HepG2 (cell line): ENCODE measurements around the gene MBLAC2. TPM values are rescaled to one million over a fixed set of nuclear protein-coding genes. Genes with fewer than 3 reads are reported as not detected.
A peak's percentile ranks its signal among the peaks of the same experiment; 100 is the strongest.

Experiments
- ELF1 ChIP-seq: sonication (generic); formaldehyde crosslinking; IDR thresholded peaks from 2 replicates; pipeline ENCODE4 v1.4.0; 2020; ENCODE audit warnings: missing genetic modification reagents
- EZH2 ChIP-seq: conservative IDR thresholded peaks from 2 replicates; pipeline ENCODE4 v1.6.1; 2012; ENCODE audit warnings: mild to moderate bottlenecking, low read depth, low read length, moderate library complexity
- HDAC1 ChIP-seq: sonication (generic); formaldehyde crosslinking; IDR thresholded peaks from 2 replicates; pipeline ENCODE4 v1.5.1; 2020; ENCODE audit warnings: mild to moderate bottlenecking, missing genetic modification reagents
- RAD21 ChIP-seq: fragments of 450-650 bp; formaldehyde crosslinking; IDR thresholded peaks from 2 replicates; pipeline ENCODE4 v1.5.0; 2020; ENCODE audit warnings: mild to moderate bottlenecking
- ZNF253 ChIP-seq: sonication (generic); formaldehyde crosslinking; IDR thresholded peaks from 2 replicates; pipeline ENCODE4 v1.8.0; 2022; ENCODE audit warnings: mild to moderate bottlenecking, missing genetic modification reagents, borderline replicate concordance
- ZNF337 ChIP-seq: sonication (generic); formaldehyde crosslinking; IDR thresholded peaks from 2 replicates; pipeline ENCODE4 v1.5.1; 2020; ENCODE audit warnings: missing genetic modification reagents, low read depth, mild to moderate bottlenecking, borderline replicate concordance
- ZNF547 ChIP-seq: sonication (generic); formaldehyde crosslinking; IDR thresholded peaks from 2 replicates; pipeline ENCODE4 v1.5.1; 2020; ENCODE audit warnings: mild to moderate bottlenecking, missing genetic modification reagents
- ZNF589 ChIP-seq: sonication (generic); formaldehyde crosslinking; conservative IDR thresholded peaks from 2 replicates; pipeline ENCODE4 v1.8.0; 2022; ENCODE audit warnings: mild to moderate bottlenecking, moderate library complexity, missing genetic modification reagents
- ZNF629 ChIP-seq: sonication (generic); formaldehyde crosslinking; conservative IDR thresholded peaks from 2 replicates; pipeline ENCODE4 v1.5.0; 2020; ENCODE audit warnings: missing genetic modification reagents
- polyA plus RNA-seq, 8 experiments: library from polyadenylated mRNA; depleted of rRNA in 3 of 8; stranded (reverse) in 7 of 8; unstranded in 1 of 8; fragments of >200 nt; fragmentation: Illumina TruSeq in 4 of 8; extraction: Trizol in 4 of 8; gene quantifications; 2 replicates each; pipeline versions ENCODE4 v1.2.1 to v1.2.3, GENCODE V29; 2011 to 2016; ENCODE audit warnings: low read depth in 4 of 8, missing spikeins in 1 of 8, mixed read lengths in 1 of 8; ENCODE audit not compliant: insufficient read depth in 1 of 8
- total RNA-seq, 5 experiments: library from RNA; depleted of rRNA; stranded (reverse); fragments of >200 nt; fragmentation: Illumina TruSeq; extraction: Trizol; gene quantifications; 2 replicates each; pipeline ENCODE4 v1.2.3, GENCODE V29; 2016; ENCODE audit warnings: low read depth in 1 of 5
- TF ChIP-seq, protein P1 (sequence below): IDR thresholded peaks from 2 replicates; pipeline ENCODE4 v1.6.1; 2016; ENCODE audit warnings: low read depth, borderline replicate concordance
- TF ChIP-seq, protein P2 (sequence below): sonication (generic); formaldehyde crosslinking; IDR thresholded peaks from 2 replicates; pipeline ENCODE4 v1.8.1; 2023; ENCODE audit warnings: mild to moderate bottlenecking, inconsistent platforms, moderate library complexity, missing genetic modification reagents, borderline replicate concordance
- TF ChIP-seq, protein P3 (sequence below): sonication (generic); formaldehyde crosslinking; conservative IDR thresholded peaks from 2 replicates; pipeline ENCODE4 v1.4.0; 2020; ENCODE audit warnings: missing genetic modification reagents
- TF ChIP-seq, protein P4 (sequence below): sonication (generic); formaldehyde crosslinking; IDR thresholded peaks from 2 replicates; pipeline ENCODE4 v1.8.1; 2022; ENCODE audit warnings: mild to moderate bottlenecking, missing genetic modification reagents
- TF ChIP-seq, protein P5 (sequence below): sonication (generic); formaldehyde crosslinking; IDR thresholded peaks from 2 replicates; pipeline ENCODE4 v1.4.0; 2020; ENCODE audit warnings: mild to moderate bottlenecking, missing genetic modification reagents, borderline replicate concordance
- TF ChIP-seq, protein P6 (sequence below): sonication (generic); formaldehyde crosslinking; IDR thresholded peaks from 2 replicates; pipeline ENCODE4 v1.4.0; 2020; ENCODE audit warnings: mild to moderate bottlenecking, missing genetic modification reagents, borderline replicate concordance

The MBLAC2 gene
- total and polyA plus RNA-seq, 2 of the 13 experiments (the other 11 are each of a cell fraction or from before 2014, with no cell fraction given), result 2.9 to 4.1 TPM

DNA sequence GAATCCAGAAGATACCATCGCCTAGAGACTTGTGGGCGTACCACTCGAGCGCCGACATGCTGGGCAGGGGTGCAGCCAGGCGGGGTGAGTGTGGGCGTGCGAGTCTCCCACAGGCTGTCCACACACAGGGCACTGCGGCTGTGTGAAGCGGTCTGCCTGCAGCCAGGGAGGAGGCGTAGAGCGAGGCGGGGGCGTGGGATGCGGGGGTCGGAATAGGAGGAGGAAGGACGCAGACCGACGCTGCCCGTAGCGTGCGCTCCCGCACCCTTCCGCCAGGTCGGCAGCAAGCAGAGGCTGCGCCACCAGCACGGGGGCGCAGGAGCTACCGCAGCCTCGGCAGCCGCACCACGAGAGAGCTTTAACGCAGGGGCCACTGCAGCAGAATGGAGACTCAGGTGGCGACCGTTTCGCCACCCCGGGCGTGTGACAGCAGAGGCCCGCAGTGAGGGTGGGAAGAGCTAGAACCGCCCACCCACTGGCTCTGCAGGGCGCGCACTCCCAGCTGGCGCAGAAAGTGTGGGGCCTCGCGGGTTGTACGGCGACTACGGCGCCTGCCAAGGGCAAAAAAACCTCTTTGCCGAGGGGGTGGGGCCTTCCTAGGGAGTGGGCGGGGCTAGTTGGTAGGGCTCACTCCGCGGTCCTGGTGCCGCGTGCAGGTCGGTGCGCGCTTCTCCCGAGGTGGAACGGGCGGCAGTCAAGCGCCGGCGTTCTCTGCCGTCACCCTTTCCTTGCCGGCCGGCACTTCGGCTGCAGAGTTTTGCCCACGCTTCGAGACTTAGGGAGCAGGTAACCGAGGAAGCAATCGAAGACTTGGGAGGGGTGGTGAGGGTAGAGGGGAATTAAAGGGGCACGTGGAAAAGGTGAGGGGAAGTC, at the start of gene MBLAC2, which contains the start of gene POLR3G (continued):
- TF ChIP-seq, protein P1, sequence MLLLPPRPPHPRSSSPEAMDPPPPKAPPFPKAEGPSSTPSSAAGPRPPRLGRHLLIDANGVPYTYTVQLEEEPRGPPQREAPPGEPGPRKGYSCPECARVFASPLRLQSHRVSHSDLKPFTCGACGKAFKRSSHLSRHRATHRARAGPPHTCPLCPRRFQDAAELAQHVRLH, result peak; percentile 39; the same call in 1 of the 2 replicates
- TF ChIP-seq, protein P2, sequence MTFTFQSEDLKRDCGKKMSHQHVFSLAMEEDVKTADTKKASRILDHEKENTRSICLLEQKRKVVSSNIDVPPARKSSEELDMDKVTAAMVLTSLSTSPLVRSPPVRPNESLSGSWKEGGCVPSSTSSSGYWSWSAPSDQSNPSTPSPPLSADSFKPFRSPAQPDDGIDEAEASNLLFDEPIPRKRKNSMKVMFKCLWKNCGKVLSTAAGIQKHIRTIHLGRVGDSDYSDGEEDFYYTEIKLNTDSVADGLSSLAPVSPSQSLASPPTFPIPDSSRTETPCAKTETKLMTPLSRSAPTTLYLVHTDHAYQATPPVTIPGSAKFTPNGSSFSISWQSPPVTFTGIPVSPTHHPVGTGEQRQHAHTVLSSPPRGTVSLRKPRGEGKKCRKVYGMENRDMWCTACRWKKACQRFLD (CRISPR knock-in tag), result no peak; the same call in 1 of the 2 replicates
- TF ChIP-seq RAD21 (peak; percentile 22; the same call in 1 of the 2 replicates), EZH2 (no peak), ZNF589 (CRISPR knock-in tag) (peak; percentile 52; the same call in 1 of the 2 replicates), ZNF629 (CRISPR knock-in tag) (no peak), ZNF337 (CRISPR knock-in tag) (peak; percentile 74; the same call in 1 of the 2 replicates), ZNF547 (peak; percentile 77; the same call in 1 of the 2 replicates), HDAC1 (CRISPR knock-in tag) (peak; percentile 76), ELF1 (CRISPR knock-in tag) (peak; percentile 55), ZNF253 (CRISPR knock-in tag) (no peak)
- TF ChIP-seq, protein P3, sequence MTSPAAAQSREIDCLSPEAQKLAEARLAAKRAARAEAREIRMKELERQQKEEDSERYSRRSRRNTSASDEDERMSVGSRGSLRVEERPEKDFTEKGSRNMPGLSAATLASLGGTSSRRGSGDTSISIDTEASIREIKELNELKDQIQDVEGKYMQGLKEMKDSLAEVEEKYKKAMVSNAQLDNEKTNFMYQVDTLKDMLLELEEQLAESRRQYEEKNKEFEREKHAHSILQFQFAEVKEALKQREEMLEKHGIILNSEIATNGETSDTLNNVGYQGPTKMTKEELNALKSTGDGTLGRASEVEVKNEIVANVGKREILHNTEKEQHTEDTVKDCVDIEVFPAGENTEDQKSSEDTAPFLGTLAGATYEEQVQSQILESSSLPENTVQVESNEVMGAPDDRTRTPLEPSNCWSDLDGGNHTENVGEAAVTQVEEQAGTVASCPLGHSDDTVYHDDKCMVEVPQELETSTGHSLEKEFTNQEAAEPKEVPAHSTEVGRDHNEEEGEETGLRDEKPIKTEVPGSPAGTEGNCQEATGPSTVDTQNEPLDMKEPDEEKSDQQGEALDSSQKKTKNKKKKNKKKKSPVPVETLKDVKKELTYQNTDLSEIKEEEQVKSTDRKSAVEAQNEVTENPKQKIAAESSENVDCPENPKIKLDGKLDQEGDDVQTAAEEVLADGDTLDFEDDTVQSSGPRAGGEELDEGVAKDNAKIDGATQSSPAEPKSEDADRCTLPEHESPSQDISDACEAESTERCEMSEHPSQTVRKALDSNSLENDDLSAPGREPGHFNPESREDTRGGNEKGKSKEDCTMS (CRISPR knock-in tag), result no peak
- TF ChIP-seq, protein P4, sequence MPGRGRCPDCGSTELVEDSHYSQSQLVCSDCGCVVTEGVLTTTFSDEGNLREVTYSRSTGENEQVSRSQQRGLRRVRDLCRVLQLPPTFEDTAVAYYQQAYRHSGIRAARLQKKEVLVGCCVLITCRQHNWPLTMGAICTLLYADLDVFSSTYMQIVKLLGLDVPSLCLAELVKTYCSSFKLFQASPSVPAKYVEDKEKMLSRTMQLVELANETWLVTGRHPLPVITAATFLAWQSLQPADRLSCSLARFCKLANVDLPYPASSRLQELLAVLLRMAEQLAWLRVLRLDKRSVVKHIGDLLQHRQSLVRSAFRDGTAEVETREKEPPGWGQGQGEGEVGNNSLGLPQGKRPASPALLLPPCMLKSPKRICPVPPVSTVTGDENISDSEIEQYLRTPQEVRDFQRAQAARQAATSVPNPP (CRISPR knock-in tag), result no peak
- TF ChIP-seq, protein P5, sequence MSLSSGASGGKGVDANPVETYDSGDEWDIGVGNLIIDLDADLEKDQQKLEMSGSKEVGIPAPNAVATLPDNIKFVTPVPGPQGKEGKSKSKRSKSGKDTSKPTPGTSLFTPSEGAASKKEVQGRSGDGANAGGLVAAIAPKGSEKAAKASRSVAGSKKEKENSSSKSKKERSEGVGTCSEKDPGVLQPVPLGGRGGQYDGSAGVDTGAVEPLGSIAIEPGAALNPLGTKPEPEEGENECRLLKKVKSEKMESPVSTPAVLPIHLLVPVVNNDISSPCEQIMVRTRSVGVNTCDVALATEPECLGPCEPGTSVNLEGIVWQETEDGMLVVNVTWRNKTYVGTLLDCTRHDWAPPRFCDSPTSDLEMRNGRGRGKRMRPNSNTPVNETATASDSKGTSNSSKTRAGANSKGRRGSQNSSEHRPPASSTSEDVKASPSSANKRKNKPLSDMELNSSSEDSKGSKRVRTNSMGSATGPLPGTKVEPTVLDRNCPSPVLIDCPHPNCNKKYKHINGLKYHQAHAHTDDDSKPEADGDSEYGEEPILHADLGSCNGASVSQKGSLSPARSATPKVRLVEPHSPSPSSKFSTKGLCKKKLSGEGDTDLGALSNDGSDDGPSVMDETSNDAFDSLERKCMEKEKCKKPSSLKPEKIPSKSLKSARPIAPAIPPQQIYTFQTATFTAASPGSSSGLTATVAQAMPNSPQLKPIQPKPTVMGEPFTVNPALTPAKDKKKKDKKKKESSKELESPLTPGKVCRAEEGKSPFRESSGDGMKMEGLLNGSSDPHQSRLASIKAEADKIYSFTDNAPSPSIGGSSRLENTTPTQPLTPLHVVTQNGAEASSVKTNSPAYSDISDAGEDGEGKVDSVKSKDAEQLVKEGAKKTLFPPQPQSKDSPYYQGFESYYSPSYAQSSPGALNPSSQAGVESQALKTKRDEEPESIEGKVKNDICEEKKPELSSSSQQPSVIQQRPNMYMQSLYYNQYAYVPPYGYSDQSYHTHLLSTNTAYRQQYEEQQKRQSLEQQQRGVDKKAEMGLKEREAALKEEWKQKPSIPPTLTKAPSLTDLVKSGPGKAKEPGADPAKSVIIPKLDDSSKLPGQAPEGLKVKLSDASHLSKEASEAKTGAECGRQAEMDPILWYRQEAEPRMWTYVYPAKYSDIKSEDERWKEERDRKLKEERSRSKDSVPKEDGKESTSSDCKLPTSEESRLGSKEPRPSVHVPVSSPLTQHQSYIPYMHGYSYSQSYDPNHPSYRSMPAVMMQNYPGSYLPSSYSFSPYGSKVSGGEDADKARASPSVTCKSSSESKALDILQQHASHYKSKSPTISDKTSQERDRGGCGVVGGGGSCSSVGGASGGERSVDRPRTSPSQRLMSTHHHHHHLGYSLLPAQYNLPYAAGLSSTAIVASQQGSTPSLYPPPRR (CRISPR knock-in tag), result no peak; the same call in 1 of the 2 replicates
- TF ChIP-seq, protein P6, sequence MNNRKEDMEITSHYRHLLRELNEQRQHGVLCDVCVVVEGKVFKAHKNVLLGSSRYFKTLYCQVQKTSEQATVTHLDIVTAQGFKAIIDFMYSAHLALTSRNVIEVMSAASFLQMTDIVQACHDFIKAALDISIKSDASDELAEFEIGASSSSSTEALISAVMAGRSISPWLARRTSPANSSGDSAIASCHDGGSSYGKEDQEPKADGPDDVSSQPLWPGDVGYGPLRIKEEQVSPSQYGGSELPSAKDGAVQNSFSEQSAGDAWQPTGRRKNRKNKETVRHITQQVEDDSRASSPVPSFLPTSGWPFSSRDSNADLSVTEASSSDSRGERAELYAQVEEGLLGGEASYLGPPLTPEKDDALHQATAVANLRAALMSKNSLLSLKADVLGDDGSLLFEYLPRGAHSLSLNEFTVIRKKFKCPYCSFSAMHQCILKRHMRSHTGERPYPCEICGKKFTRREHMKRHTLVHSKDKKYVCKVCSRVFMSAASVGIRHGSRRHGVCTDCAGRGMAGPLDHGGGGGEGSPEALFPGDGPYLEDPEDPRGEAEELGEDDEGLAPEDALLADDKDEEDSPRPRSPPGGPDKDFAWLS (CRISPR knock-in tag), result no peak; the same call in 1 of the 2 replicates
